GM12878 (cell line): ENCODE data around the gene ZNHIT1. TPM values are rescaled to one million over a fixed set of nuclear protein-coding genes. Genes with fewer than 3 reads are reported as not detected.

Experiments
- ATAC-seq: fragments of 200-7000 bp; cut with Tn5 transposase; 3 replicates; pipeline ENCODE4 v1.9.1; 2020; ENCODE audit warnings: mild to moderate bottlenecking, moderate library complexity
- BruUV-seq: library from RNA; stranded (reverse); fragments of 400-500 nt; replicated peaks from 2 replicates; lab custom pipeline; 2021; lab: Mats Ljungman, UMichigan
- CTCF ChIA-PET: fragments of 300-600 bp; sonication (Branson Sonifier 250); formaldehyde crosslinking; extraction: SDS; loops from one replicate; lab custom pipeline; 2021; ENCODE audit warnings: inconsistent platforms; lab: Yijun Ruan, JAX
- POLR2A ChIA-PET: fragments of 350-600 bp; formaldehyde crosslinking; extraction: SDS; loops from one replicate; lab custom pipeline; 2021; ENCODE audit warnings: inconsistent platforms; lab: Charles Lee
- RAD21 ChIA-PET: fragments of 300-600 bp; sonication (Branson Sonifier 250); formaldehyde crosslinking; loops from one replicate; lab custom pipeline; 2023; ENCODE audit warnings: antibody characterized with exemption; ENCODE audit not compliant: unreplicated experiment; lab: Charles Lee
- SMC1A ChIA-PET: fragments of 300-600 bp; sonication (Branson Sonifier 250); formaldehyde crosslinking; loops from one replicate; lab custom pipeline; 2023; ENCODE audit not compliant: unreplicated experiment, uncharacterized antibody; lab: Charles Lee
- DNase-seq: peaks from one replicate; pipeline ENCODE4 v3.0.0-alpha.2; 2011; ENCODE audit warnings: low read depth, low spot score
- FAIRE-seq: peaks from 3 replicates; lab custom pipeline; 2011; peaks lifted over from hg19 to GRCh38; lab: Jason Lieb, UNC
- H2AFZ ChIP-seq: 2 replicates; pipeline ENCODE4 v1.6.0; 2011; ENCODE audit warnings: low read depth, low read length, control low read depth; ENCODE audit not compliant: control insufficient read depth
- H3K27ac ChIP-seq: 2 replicates; pipeline ENCODE4 v1.5.1; 2011; ENCODE audit warnings: control low read depth; ENCODE audit not compliant: control insufficient read depth, insufficient read depth
- H3K27me3 ChIP-seq, 2 experiments: replicated peaks in 1 of 2; 2 replicates each; pipeline versions ENCODE4 v1.6.0 to v1.6.1; 2011; ENCODE audit warnings: low read length in 1 of 2; ENCODE audit not compliant: control insufficient read depth in 2 of 2, insufficient read depth in 2 of 2
- H3K36me3 ChIP-seq, 2 experiments: 2 replicates each; pipeline ENCODE4 v1.5.1; 2011; ENCODE audit warnings: low read length in 1 of 2; ENCODE audit not compliant: control insufficient read depth in 2 of 2, insufficient read depth in 2 of 2
- H3K4me1 ChIP-seq: 2 replicates; pipeline ENCODE4 v1.6.1; 2011; ENCODE audit warnings: mild to moderate bottlenecking, low read length, moderate library complexity, mixed read lengths; ENCODE audit not compliant: control insufficient read depth, insufficient read depth
- H3K4me2 ChIP-seq: 2 replicates; pipeline ENCODE4 v1.6.0; 2011; ENCODE audit warnings: control low read depth; ENCODE audit not compliant: control insufficient read depth, insufficient read depth
- H3K4me3 ChIP-seq: fragments of 200-600 bp; sonication (generic); 2 replicates; pipeline ENCODE4 v1.5.1; 2016
- H3K79me2 ChIP-seq: 2 replicates; pipeline ENCODE4 v1.6.0; 2011; ENCODE audit warnings: low read length; ENCODE audit not compliant: control insufficient read depth, insufficient read depth
- H3K9ac ChIP-seq: 2 replicates; pipeline ENCODE4 v1.8.0; 2011; ENCODE audit warnings: low read length, control low read depth, mixed read lengths; ENCODE audit not compliant: control insufficient read depth, insufficient read depth
- H3K9me3 ChIP-seq: replicated peaks from 3 replicates; pipeline ENCODE4 v1.5.1; 2011; ENCODE audit warnings: mild to moderate bottlenecking, low read length; ENCODE audit not compliant: control insufficient read depth, insufficient read depth
- H4K20me1 ChIP-seq: 2 replicates; pipeline ENCODE4 v1.6.0; 2011; ENCODE audit not compliant: control insufficient read depth, insufficient read depth
- ATF7 ChIP-seq: fragments of 450-650 bp; IDR thresholded peaks from 2 replicates; pipeline ENCODE4 v1.6.1; 2016; ENCODE audit warnings: low read depth, mild to moderate bottlenecking
- CBFB ChIP-seq: IDR thresholded peaks from 2 replicates; pipeline ENCODE4 v1.6.1; 2016; ENCODE audit warnings: antibody characterized with exemption, low read depth
- EED ChIP-seq: sonication (generic); IDR thresholded peaks from 2 replicates; pipeline ENCODE4 v1.6.1; 2016; ENCODE audit warnings: antibody characterized with exemption, low read depth
- ETV6 ChIP-seq, 2 experiments: fragments of 450-650 bp in 1 of 2; IDR thresholded peaks in 1 of 2; conservative IDR thresholded peaks in 1 of 2; 2 replicates each; pipeline ENCODE4 v1.6.1; 2014; ENCODE audit warnings: antibody characterized with exemption in 1 of 2, borderline replicate concordance in 1 of 2, low read depth in 1 of 2, mild to moderate bottlenecking in 1 of 2, moderate library complexity in 1 of 2
- EZH2 ChIP-seq: IDR thresholded peaks from 2 replicates; pipeline ENCODE4 v1.6.1; 2012; ENCODE audit warnings: low read depth, mild to moderate bottlenecking, control low read depth, inconsistent platforms, low read length, borderline replicate concordance; ENCODE audit not compliant: control insufficient read depth
- GABPA ChIP-seq: IDR thresholded peaks from 2 replicates; pipeline ENCODE4 v1.6.1; 2014; ENCODE audit warnings: antibody characterized with exemption, low read depth, mild to moderate bottlenecking, inconsistent platforms
- HSF1 ChIP-seq: fragments of 150-350 bp; IDR thresholded peaks from 2 replicates; pipeline ENCODE4 v1.6.1; 2014; ENCODE audit warnings: mild to moderate bottlenecking, low read depth, low read length
- IRF5 ChIP-seq: fragments of 450-650 bp; IDR thresholded peaks from 2 replicates; pipeline ENCODE4 v1.6.1; 2017; ENCODE audit warnings: borderline replicate concordance
- PAX8 ChIP-seq: fragments of 450-650 bp; IDR thresholded peaks from 2 replicates; pipeline ENCODE4 v1.6.1; 2017; ENCODE audit warnings: mild to moderate bottlenecking, moderate library complexity
- RELA ChIP-seq: fragments of 450-650 bp; IDR thresholded peaks from 2 replicates; pipeline ENCODE4 v1.8.0; 2014; ENCODE audit warnings: borderline replicate concordance; ENCODE audit not compliant: partially characterized antibody
- SMAD1 ChIP-seq: fragments of 450-650 bp; IDR thresholded peaks from 2 replicates; pipeline ENCODE4 v1.6.1; 2018; ENCODE audit warnings: mild to moderate bottlenecking, low read depth; ENCODE audit not compliant: partially characterized antibody
- SPI1 ChIP-seq: IDR thresholded peaks from 2 replicates; pipeline ENCODE4 v1.6.1; 2011; ENCODE audit warnings: low read depth, mild to moderate bottlenecking, low read length, moderate library complexity, borderline replicate concordance; ENCODE audit not compliant: insufficient read depth
- STAT1 ChIP-seq: fragments of 450-650 bp; conservative IDR thresholded peaks from 2 replicates; pipeline ENCODE4 v1.6.1; 2014; ENCODE audit warnings: antibody characterized with exemption, mild to moderate bottlenecking
- SUPT20H ChIP-seq: IDR thresholded peaks from 2 replicates; pipeline ENCODE4 v1.6.1; 2011; ENCODE audit warnings: low read depth, mild to moderate bottlenecking, low read length, moderate library complexity, borderline replicate concordance; ENCODE audit not compliant: control insufficient read depth
- USF2 ChIP-seq: IDR thresholded peaks from 2 replicates; pipeline ENCODE4 v1.6.1; 2011; ENCODE audit warnings: low read depth, low read length, improper control_type of control experiment, borderline replicate concordance
- ZBED1 ChIP-seq: IDR thresholded peaks from 2 replicates; pipeline ENCODE4 v1.6.1; 2016; ENCODE audit warnings: borderline replicate concordance
- WGBS: methylation state at CpG from one replicate; pipeline ENCODE4 v1.1.6; 2016; ENCODE audit warnings: low lambda C conversion rate; ENCODE audit not compliant: insufficient replicate concordance, insufficient coverage; ENCODE audit errors: missing lambda C conversion rate; 5-methylcytosine and 5-hydroxymethylcytosine counted together
- in situ Hi-C: fragments of 300-500 bp; cut with MboI; formaldehyde crosslinking; loops from 9 replicates; pipeline ENCODE4 v1.14.3; 2018; ENCODE audit warnings: mixed read lengths
- intact Hi-C: fragments of 100-400 bp; cut with micrococcal nuclease; formaldehyde crosslinking; loops from one replicate; pipeline ENCODE4 v1.14.2; 2022; ENCODE audit not compliant: unreplicated experiment
- polyA plus RNA-seq, 11 experiments: library from polyadenylated mRNA; depleted of rRNA in 4 of 11; unstranded in 6 of 11; stranded (reverse) in 5 of 11; fragments of >200 nt; fragmentation: Nextera tagmentation in 4 of 11; fragmentation: Illumina TruSeq in 1 of 11; extraction: Ambion mirVana in 4 of 11; extraction: Trizol in 1 of 11; gene quantifications; 1 replicate in 1 of 11; 2 replicates in 10 of 11; pipeline versions ENCODE4 v1.2.1 to v1.2.3, GENCODE V29; 2011 to 2016; ENCODE audit warnings: inconsistent platforms in 2 of 11, missing spikeins in 2 of 11, low read depth in 1 of 11
- total RNA-seq, 4 experiments: library from RNA; depleted of rRNA in 3 of 4; stranded (reverse); fragments of >200 nt in 3 of 4; fragmentation: Illumina TruSeq in 1 of 4; extraction: Trizol in 1 of 4; gene quantifications; 2 replicates each; pipeline versions ENCODE4 v1.2.1 to v1.2.3, GENCODE V29; 2013 to 2021

ZNHIT1 gene
- total and polyA plus RNA-seq, 10 of the 15 experiments (the other 5 are each of a cell fraction or from before 2014, with no cell fraction given): 3.8 to 79.2 (median 44.5) TPM

GRCh38 chr7:101206665-101207042 is 11.3 kb upstream of the ZNHIT1 start:
- H3K79me2 ChIP-seq: no peaks in the 10 kb centered on the region
- no peak overlapping the region for H3K27ac ChIP-seq
- 87% methylated on average over 9 of the region's 19 CpGs for WGBS
- intact Hi-C loops: no loop called here
- ChIA-PET SMC1A (no interaction called here), CTCF (interaction anchor here (1.1 kb wide), 1 partner anchor 14 kb away, joined by 3 read pairs; no protein-coding TSS in a partner anchor), RAD21 (no interaction called here), POLR2A (no interaction called here)
- no peaks in the 10 kb centered on the region for H4K20me1 ChIP-seq
- no peak overlapping the region for H3K4me2 ChIP-seq
- TF ChIP-seq ATF7 (no peak), SPI1 (no peak), ZBED1 (no peak), IRF5 (no peak), GABPA (no peak), USF2 (no peak), CBFB (no peak), EED (no peak), HSF1 (no peak), STAT1 (no peak), RELA (no peak), EZH2 (no peak), ETV6 (conservative IDR thresholded peaks at IDR 0.05 in 1 of 2, IDR thresholded peaks at IDR 0.05 in 1 of 2; ENCODE audit: borderline replicate concordance in 1 of 2, low read depth in 1 of 2) (no peak), PAX8 (no peak), SUPT20H (no peak), SMAD1 (no peak)
- no peak for FAIRE-seq
- H3K4me1 ChIP-seq: no peaks in the 10 kb centered on the region; the same call in 1 of the 2 replicates
- H3K36me3 ChIP-seq: peaks cover 0 to 3% of the 10 kb centered on the region in 2 experiments; a peak in 2 of 4 replicates
- no peak for ATAC-seq
- in situ Hi-C loops: no loop called here
- no peaks in the 10 kb centered on the region for H3K9me3 ChIP-seq
- no peak overlapping the region for H2AFZ ChIP-seq
- H3K9ac ChIP-seq: no peak overlapping the region
- H3K27me3 ChIP-seq: peaks cover 0 to 2% of the 10 kb centered on the region in 2 experiments; a peak in 2 of 4 replicates
- no peak overlapping the region for H3K4me3 ChIP-seq
- no TSS peak for BruUV-seq
- DNase-seq: no peak
